Stomach smooth muscle (tissue), 2 donors: Measurements from ENCODE around the gene INTS7.
"Not testable (repeated sequence)": the region's sequence is repeated elsewhere in the genome, so short reads cannot be mapped to it uniquely, and the experiment has no call there.

ENCODE experiments used
- H3K27ac ChIP-seq: one replicate; pipeline ENCODE4 v1.7.0; 2013; ENCODE audit warnings: mild to moderate bottlenecking, low read length, inconsistent platforms
- H3K27me3 ChIP-seq, 2 donors: one replicate each; pipeline ENCODE4 v1.7.0; 2013; ENCODE audit warnings: low read length in 2 of 2; ENCODE audit not compliant: insufficient read depth in 2 of 2, control insufficient read depth in 1 of 2
- H3K36me3 ChIP-seq, 2 donors: one replicate each; pipeline ENCODE4 v1.7.0; 2013; ENCODE audit warnings: low read length in 2 of 2; ENCODE audit not compliant: control insufficient read depth in 2 of 2, insufficient read depth in 2 of 2
- H3K4me1 ChIP-seq: one replicate; pipeline ENCODE4 v1.7.0; 2013; ENCODE audit warnings: low read length; ENCODE audit not compliant: control insufficient read depth, insufficient read depth
- H3K4me3 ChIP-seq, 2 donors: one replicate each; pipeline ENCODE4 v1.7.0; 2013; ENCODE audit warnings: low read length in 2 of 2
- H3K9ac ChIP-seq, 2 donors: one replicate each; pipeline ENCODE4 v1.7.0; 2013; ENCODE audit warnings: low read length in 2 of 2, mild to moderate bottlenecking in 1 of 2
- H3K9me3 ChIP-seq, 2 donors: one replicate each; pipeline ENCODE4 v1.7.0; 2013; ENCODE audit warnings: low read length in 2 of 2; ENCODE audit not compliant: control insufficient read depth in 2 of 2
- donor health status: healthy.
- donor health status: Pancreatic carcinoma.

INTS7 gene

DNA sequence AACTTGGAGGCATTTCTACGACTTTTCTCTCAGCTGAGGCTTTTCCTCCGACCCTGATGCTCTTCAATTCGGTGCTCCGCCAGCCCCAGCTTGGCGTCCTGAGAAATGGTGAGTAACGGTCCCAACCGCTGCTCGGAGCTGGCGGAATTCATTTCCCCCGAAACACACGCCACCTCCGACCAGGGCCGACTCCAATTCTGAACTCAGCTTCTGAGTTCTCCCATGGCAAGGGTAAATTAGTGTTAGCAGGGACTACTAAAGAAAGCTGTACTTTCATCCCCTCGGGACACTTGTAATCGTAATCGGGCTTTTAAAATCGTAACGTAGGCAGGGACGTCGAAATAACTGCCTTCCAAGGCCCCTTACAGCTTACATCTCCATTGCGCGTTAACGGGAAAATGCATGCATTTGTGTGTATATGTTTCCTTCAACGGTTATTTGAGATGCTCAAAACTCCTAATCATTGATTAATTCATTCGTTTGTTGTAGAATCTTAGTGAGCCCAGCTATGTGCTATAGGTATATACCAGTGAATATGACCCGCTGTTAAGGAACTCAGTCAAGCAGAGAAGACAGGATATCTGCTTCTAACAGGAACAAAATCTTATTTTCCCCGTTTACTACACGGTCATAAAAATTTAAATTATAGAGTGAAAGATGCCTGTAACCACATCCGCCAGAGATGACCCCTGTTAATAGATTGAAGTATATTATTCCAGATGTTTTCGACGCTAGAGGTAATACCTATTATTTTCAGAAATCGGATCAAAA is 663 bp upstream of the INTS7 start:
- peaks cover 5% of the 10 kb centered on the region for H3K4me1 ChIP-seq
- no peak overlapping the region for H3K27ac ChIP-seq
- no peaks in the 10 kb centered on the region for H3K36me3 ChIP-seq
- peak overlapping the region; percentile 13 to 65 for H3K9ac ChIP-seq
- H3K9me3 ChIP-seq = no peaks in the 10 kb centered on the region
- peak overlapping the region; percentile 80 to 90 for H3K4me3 ChIP-seq
- no peaks in the 10 kb centered on the region for H3K27me3 ChIP-seq

- no peaks in the 10 kb centered on the region for H3K9me3 ChIP-seq
- H3K36me3 ChIP-seq = no peaks in the 10 kb centered on the region
- no peaks in the 10 kb centered on the region for H3K27me3 ChIP-seq
- peaks cover 5% of the 10 kb centered on the region for H3K4me1 ChIP-seq
- H3K9ac ChIP-seq = peak overlapping the region; percentile 70 to 81
- peak overlapping the region; percentile 90 to 94 for H3K4me3 ChIP-seq
- peak overlapping the region; percentile 74 for H3K27ac ChIP-seq
These were observed 738 bp downstream of the INTS7 start for GRCh38 chr1:212034516-212035122.

- H3K27me3 ChIP-seq = no peaks in the 10 kb centered on the region
- H3K4me1 ChIP-seq = peaks cover 4% of the 10 kb centered on the region
- H3K9me3 ChIP-seq = no peaks in the 10 kb centered on the region
- H3K36me3 ChIP-seq = no peaks in the 10 kb centered on the region
- no peak overlapping the region for H3K4me3 ChIP-seq
- no peak overlapping the region for H3K27ac ChIP-seq
- H3K9ac ChIP-seq = no peak overlapping the region
These were observed 4.3 kb downstream of the INTS7 start for GRCh38 chr1:212030936-212031528.

GRCh38 chr1:212027727-212028126 is 7.6 kb downstream of the INTS7 start:
- H3K36me3 ChIP-seq, H3K27ac ChIP-seq, H3K9me3 ChIP-seq, H3K9ac ChIP-seq, H3K27me3 ChIP-seq, H3K4me1 ChIP-seq, H3K4me3 ChIP-seq: not testable (repeated sequence)

DNA sequence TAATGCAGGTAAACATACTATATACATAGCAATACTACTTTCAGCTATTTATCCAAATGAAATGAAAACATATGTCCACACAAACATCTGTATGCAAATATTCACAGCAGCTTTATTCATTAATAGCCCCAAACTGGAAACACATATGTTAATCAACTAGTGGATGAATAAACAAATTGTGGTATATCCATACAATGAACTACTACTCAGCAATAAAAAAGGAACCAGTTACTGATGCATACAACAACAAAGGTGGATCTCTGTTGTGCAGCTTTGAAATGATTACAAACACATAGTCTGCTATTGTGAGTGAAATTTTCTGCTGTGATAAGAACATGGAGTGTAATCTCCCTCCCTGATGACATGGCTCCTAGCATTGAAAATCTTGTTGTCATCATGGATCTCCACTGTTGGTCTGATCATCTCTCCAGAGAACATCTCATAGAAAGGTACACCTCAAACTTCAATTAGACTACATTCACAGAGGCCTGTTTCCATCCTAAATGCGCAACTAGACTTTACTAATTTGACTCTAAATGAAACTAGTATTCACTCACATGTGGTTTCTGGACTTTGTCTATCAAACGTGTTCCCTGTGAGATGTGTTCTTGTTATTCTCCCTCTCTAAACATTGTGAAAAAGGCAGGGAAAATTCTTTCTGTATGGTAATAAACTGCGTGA is 10.7 kb downstream of the INTS7 start:
- no peaks in the 10 kb centered on the region for H3K36me3 ChIP-seq
- no peak overlapping the region for H3K27ac ChIP-seq
- no peak overlapping the region for H3K9ac ChIP-seq
- H3K9me3 ChIP-seq = no peaks in the 10 kb centered on the region
- no peaks in the 10 kb centered on the region for H3K27me3 ChIP-seq
- H3K4me1 ChIP-seq = no peaks in the 10 kb centered on the region
- H3K4me3 ChIP-seq = no peak overlapping the region

- not testable (repeated sequence) for H3K4me1 ChIP-seq, H3K9ac ChIP-seq, H3K27ac ChIP-seq, H3K36me3 ChIP-seq, H3K9me3 ChIP-seq, H3K4me3 ChIP-seq, H3K27me3 ChIP-seq
These were observed 12.4 kb downstream of the INTS7 start for GRCh38 chr1:212022908-212023307.

DNA sequence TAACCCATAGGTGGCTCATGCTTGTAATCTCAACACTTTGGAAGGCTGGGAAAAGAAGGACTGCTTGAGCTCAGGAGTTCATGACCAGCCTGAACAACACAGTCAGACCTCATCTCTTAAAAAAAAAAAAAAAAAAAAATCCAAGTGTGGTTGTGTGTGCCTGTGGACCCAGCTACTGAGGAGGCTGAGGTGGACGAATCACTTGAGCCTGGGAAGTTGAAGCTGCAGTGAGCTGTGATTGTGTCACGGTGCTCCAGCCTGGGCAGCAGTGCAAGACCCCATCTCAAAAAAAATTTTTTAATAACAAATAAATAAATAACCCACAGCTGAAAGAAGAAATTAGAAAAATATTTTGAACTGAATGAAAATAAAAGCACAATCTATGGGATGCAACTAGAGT is 13.8 kb downstream of the INTS7 start:
- H3K27ac ChIP-seq = no peak overlapping the region
- H3K36me3 ChIP-seq = no peaks in the 10 kb centered on the region
- H3K9me3 ChIP-seq = no peaks in the 10 kb centered on the region
- no peaks in the 10 kb centered on the region for H3K27me3 ChIP-seq
- no peak overlapping the region for H3K4me3 ChIP-seq
- no peaks in the 10 kb centered on the region for H3K4me1 ChIP-seq
- no peak overlapping the region for H3K9ac ChIP-seq

DNA sequence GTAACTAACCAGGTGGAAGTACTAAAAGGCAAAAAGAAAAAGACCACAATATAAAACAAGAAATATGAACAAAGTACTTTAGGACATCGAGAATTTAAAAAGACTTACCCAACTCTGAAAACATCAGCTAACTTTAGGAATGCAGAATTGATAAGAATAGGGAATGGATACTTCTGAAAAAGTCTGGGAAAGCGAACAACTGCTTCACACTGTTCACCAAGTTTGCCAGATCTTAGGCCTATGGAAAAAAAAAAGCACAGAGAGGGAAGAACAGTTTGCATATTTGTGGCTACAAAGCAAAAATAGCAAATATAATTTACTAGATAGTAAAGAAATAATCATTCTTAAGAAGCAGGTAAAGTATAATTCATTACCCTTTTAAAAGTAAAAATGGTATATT is 14.4 kb downstream of the INTS7 start:
- H3K36me3 ChIP-seq = peaks cover 0 to 3% of the 10 kb centered on the region in 2 donors
- H3K9me3 ChIP-seq = no peaks in the 10 kb centered on the region
- H3K27ac ChIP-seq = no peak overlapping the region
- no peaks in the 10 kb centered on the region for H3K27me3 ChIP-seq
- H3K9ac ChIP-seq = no peak overlapping the region
- H3K4me1 ChIP-seq = no peaks in the 10 kb centered on the region
- no peak overlapping the region for H3K4me3 ChIP-seq

- H3K4me1 ChIP-seq = no peaks in the 10 kb centered on the region
- no peaks in the 10 kb centered on the region for H3K9me3 ChIP-seq
- H3K36me3 ChIP-seq = peaks cover 0 to 3% of the 10 kb centered on the region in 2 donors
- no peak overlapping the region for H3K4me3 ChIP-seq
- no peak overlapping the region for H3K27ac ChIP-seq
- H3K9ac ChIP-seq = no peak overlapping the region
- no peaks in the 10 kb centered on the region for H3K27me3 ChIP-seq
These were observed 21.7 kb downstream of the INTS7 start for GRCh38 chr1:212013672-212014071.

GRCh38 chr1:212012034-212012740 is 23.2 kb downstream of the INTS7 start:
- no peak overlapping the region for H3K9ac ChIP-seq
- H3K27me3 ChIP-seq = no peaks in the 10 kb centered on the region
- H3K27ac ChIP-seq = no peak overlapping the region
- H3K4me3 ChIP-seq = no peak overlapping the region
- H3K9me3 ChIP-seq = no peaks in the 10 kb centered on the region
- no peaks in the 10 kb centered on the region for H3K4me1 ChIP-seq
- H3K36me3 ChIP-seq = peaks cover 3 to 6% of the 10 kb centered on the region in 2 donors
